ENCODE data around the gene TRIM28. TPM values are rescaled to one million over a fixed set of nuclear protein-coding genes. Genes with fewer than 3 reads are reported as not detected.

TRIM28 gene
- total and polyA plus RNA-seq, 9 of the 15 experiments (the other 6 are each of a cell fraction or from before 2014, with no cell fraction given) = 12.1 to 797 (median 490) TPM

DNA sequence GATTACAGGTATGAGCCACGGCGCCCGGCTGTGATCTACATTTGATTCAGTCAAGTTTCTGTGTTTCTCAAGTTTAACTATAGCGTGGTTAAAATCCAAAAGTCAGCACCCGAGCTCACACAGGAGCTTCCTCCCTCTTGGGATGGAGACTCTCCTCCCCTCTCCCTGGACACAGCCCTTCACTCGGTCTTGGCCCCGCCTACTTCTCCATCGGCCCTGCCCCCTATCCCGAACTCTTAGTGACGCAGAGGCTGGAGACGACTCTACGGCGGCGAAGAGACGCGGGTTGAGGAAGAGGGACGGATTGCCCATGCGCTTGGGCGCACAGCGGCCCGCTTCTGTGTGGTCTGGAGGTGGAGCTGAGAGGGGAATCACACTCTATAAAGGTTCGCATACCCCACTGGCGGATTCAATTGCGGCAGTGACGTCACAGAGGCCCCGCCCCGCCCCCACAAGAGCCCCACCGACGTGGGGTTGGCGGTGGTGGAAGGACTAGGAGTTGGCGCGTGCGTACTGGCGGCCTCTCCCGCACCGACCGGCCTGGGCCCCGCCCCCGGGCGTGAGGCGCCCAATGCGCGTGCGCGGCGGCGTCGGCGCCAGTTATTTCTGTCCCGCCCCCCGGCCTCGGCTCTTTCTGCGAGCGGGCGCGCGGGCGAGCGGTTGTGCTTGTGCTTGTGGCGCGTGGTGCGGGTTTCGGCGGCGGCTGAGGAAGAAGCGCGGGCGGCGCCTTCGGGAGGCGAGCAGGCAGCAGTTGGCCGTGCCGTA lies at the start of gene TRIM28 (continued):
- no peak for TF ChIP-seq ETV1 (tag; conservative IDR thresholded peaks at IDR 0.05; ENCODE audit: low read depth)
- no peak for TF ChIP-seq RBM34 (IDR thresholded peaks at IDR 0.05; ENCODE audit: borderline replicate concordance, insufficient read depth, low read length)
- TF ChIP-seq NFRKB (IDR thresholded peaks at IDR 0.05; ENCODE audit: low read depth) = no peak
- no peak for TF ChIP-seq ELF4 (CRISPR knock-in tag; IDR thresholded peaks at IDR 0.05)
- TF ChIP-seq RNF219 (CRISPR knock-in tag; IDR thresholded peaks at IDR 0.05) = no peak
- TF ChIP-seq ZNF239 (CRISPR knock-in tag; IDR thresholded peaks at IDR 0.05) = no peak
- peak; percentile 94 for TF ChIP-seq GTF2F1 (IDR thresholded peaks at IDR 0.05; ENCODE audit: low read depth, low read length)
- TF ChIP-seq, protein P1, sequence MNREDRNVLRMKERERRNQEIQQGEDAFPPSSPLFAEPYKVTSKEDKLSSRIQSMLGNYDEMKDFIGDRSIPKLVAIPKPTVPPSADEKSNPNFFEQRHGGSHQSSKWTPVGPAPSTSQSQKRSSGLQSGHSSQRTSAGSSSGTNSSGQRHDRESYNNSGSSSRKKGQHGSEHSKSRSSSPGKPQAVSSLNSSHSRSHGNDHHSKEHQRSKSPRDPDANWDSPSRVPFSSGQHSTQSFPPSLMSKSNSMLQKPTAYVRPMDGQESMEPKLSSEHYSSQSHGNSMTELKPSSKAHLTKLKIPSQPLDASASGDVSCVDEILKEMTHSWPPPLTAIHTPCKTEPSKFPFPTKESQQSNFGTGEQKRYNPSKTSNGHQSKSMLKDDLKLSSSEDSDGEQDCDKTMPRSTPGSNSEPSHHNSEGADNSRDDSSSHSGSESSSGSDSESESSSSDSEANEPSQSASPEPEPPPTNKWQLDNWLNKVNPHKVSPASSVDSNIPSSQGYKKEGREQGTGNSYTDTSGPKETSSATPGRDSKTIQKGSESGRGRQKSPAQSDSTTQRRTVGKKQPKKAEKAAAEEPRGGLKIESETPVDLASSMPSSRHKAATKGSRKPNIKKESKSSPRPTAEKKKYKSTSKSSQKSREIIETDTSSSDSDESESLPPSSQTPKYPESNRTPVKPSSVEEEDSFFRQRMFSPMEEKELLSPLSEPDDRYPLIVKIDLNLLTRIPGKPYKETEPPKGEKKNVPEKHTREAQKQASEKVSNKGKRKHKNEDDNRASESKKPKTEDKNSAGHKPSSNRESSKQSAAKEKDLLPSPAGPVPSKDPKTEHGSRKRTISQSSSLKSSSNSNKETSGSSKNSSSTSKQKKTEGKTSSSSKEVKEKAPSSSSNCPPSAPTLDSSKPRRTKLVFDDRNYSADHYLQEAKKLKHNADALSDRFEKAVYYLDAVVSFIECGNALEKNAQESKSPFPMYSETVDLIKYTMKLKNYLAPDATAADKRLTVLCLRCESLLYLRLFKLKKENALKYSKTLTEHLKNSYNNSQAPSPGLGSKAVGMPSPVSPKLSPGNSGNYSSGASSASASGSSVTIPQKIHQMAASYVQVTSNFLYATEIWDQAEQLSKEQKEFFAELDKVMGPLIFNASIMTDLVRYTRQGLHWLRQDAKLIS (CRISPR knock-in tag; IDR thresholded peaks at IDR 0.05) = peak; percentile 86
- TF ChIP-seq SMARCE1 (IDR thresholded peaks at IDR 0.05) = peak; percentile 44; the same call in 1 of the 2 replicates
- TF ChIP-seq, protein P2, sequence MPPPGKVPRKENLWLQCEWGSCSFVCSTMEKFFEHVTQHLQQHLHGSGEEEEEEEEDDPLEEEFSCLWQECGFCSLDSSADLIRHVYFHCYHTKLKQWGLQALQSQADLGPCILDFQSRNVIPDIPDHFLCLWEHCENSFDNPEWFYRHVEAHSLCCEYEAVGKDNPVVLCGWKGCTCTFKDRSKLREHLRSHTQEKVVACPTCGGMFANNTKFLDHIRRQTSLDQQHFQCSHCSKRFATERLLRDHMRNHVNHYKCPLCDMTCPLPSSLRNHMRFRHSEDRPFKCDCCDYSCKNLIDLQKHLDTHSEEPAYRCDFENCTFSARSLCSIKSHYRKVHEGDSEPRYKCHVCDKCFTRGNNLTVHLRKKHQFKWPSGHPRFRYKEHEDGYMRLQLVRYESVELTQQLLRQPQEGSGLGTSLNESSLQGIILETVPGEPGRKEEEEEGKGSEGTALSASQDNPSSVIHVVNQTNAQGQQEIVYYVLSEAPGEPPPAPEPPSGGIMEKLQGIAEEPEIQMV (tag; conservative IDR thresholded peaks at IDR 0.05; ENCODE audit: low read depth) = no peak
- peak; percentile 96 for TF ChIP-seq NBN (IDR thresholded peaks at IDR 0.05; ENCODE audit: low read depth)
- TF ChIP-seq SAP30 (IDR thresholded peaks at IDR 0.05; ENCODE audit: borderline replicate concordance, insufficient read depth, low read depth, low read length, poor library complexity, severe bottlenecking) = no peak
- no peak for TF ChIP-seq CREBBP (IDR thresholded peaks at IDR 0.05; ENCODE audit: low read depth, low read length)
- no peak for TF ChIP-seq DACH1 (IDR thresholded peaks at IDR 0.05; ENCODE audit: partially characterized antibody)
- TF ChIP-seq MLLT1 (IDR thresholded peaks at IDR 0.05) = 0 out of 4 replicates have a peak, but pooled peaks of 1 of the 2 experiments have one; percentile 6
- no peak for TF ChIP-seq ARID2 (IDR thresholded peaks at IDR 0.05)
- TF ChIP-seq PREB (CRISPR knock-in tag; IDR thresholded peaks at IDR 0.05) = no peak

All from K562 (cell line).